Stimulated activated naive CD8-positive, alpha-beta T cell treated with anti-CD3 and anti-CD28 coated beads, Interleukin-15, amount 100 ng/mL, for 72 hours (primary cell): Measurements from ENCODE around the gene MYO7B.
A peak's percentile ranks its signal among the peaks of the same experiment; 100 is the strongest.

ENCODE experiments used
- ATAC-seq: fragments of 150-1000 bp; cut with Tn5 transposase; 2 replicates; pipeline ENCODE4 v1.10.0; 2021; ENCODE audit warnings: mild to moderate bottlenecking, moderate library complexity
- DNase-seq, 2 donors: peaks; one replicate each; pipeline ENCODE4 v3.0.0; 2021 to 2022
- H3K27ac Mint-ChIP-seq, 2 donors: one replicate each; pipeline ENCODE4 v1.8.0; 2022; ENCODE audit warnings: mild to moderate bottlenecking in 2 of 2, mixed read lengths in 2 of 2, moderate library complexity in 2 of 2
- H3K27me3 Mint-ChIP-seq: one replicate; pipeline ENCODE4 v1.8.0; 2022; ENCODE audit warnings: mixed read lengths
- H3K4me1 Mint-ChIP-seq: one replicate; pipeline ENCODE4 v1.8.0; 2022; ENCODE audit warnings: mild to moderate bottlenecking, mixed read lengths
- H3K4me3 Mint-ChIP-seq, 2 donors: one replicate each; pipeline ENCODE4 v1.8.0; 2022; ENCODE audit warnings: mild to moderate bottlenecking in 2 of 2, mixed read lengths in 2 of 2, moderate library complexity in 1 of 2
- H3K9me3 Mint-ChIP-seq, 2 donors: one replicate each; pipeline ENCODE4 v1.8.0; 2022; ENCODE audit warnings: mixed read lengths in 2 of 2

MYO7B gene

DNA sequence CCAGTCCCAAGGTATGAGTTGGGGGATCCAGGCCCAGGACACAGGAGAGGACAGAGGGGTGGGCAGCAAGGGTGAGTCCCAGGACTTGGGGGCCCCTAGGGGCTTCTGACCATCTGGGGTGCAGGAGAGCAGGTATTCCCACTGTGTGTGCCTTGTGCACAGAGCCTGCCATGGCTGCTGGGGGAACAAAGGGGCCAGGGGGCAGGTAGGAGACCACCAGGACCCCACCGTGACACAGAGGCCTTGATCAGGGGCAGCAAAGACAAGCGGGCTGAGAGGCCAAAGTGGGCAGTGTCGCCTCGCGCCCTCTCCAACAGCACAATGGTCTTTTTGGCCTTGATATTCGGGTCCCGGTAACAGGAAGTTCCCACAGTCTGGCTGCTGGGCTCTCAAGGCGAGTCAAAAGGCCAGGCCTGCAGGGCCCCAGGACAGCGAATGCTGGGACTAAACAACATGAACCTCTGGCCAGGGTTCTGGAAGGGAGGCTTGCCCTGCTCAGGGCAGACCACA lies 98.1 kb downstream of the MYO7B start:
- DNase-seq: no peak
- Mint-ChIP-seq H3K9me3 (no peaks in the 10 kb centered on the region), H3K4me3 (no peak overlapping the region), H3K27me3 (no peaks in the 10 kb centered on the region), H3K4me1 (peaks cover 60% of the 10 kb centered on the region), H3K27ac (peak overlapping the region; percentile 71 to 72)
- ATAC-seq: no peak

DNA sequence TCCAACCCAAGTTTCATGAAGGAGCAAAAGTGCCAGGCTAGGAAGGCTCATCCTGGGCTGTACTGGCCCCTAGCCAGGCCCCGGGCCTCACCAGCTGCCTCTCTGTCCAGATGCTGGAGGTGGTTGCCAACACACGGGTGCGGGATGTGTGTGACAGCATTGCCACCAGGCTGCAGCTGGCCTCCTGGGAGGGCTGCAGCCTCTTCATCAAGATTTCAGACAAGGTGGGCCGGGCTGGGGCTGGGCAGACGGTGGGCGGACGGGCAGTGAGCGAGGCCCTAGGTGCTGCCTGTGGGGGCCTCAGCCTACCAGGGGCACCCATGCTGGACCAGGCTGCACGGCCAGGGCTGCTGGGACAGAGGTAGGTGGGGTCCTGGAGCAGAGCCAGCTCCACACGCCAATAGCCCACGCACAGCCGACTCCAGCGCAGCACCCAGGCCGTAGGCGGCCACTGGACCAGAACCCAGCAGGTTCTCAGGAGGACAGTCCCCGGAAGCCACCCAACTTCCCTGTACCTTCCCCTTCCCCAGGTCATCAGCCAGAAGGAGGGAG lies 98.7 kb downstream of the MYO7B start:
- Mint-ChIP-seq H3K4me1 (peaks cover 65% of the 10 kb centered on the region), H3K9me3 (no peaks in the 10 kb centered on the region), H3K4me3 (no peak overlapping the region), H3K27me3 (no peaks in the 10 kb centered on the region), H3K27ac (peak overlapping the region in 1 of 2 donors; percentile 71)
- DNase-seq (no peak), ATAC-seq (no peak)

DNA sequence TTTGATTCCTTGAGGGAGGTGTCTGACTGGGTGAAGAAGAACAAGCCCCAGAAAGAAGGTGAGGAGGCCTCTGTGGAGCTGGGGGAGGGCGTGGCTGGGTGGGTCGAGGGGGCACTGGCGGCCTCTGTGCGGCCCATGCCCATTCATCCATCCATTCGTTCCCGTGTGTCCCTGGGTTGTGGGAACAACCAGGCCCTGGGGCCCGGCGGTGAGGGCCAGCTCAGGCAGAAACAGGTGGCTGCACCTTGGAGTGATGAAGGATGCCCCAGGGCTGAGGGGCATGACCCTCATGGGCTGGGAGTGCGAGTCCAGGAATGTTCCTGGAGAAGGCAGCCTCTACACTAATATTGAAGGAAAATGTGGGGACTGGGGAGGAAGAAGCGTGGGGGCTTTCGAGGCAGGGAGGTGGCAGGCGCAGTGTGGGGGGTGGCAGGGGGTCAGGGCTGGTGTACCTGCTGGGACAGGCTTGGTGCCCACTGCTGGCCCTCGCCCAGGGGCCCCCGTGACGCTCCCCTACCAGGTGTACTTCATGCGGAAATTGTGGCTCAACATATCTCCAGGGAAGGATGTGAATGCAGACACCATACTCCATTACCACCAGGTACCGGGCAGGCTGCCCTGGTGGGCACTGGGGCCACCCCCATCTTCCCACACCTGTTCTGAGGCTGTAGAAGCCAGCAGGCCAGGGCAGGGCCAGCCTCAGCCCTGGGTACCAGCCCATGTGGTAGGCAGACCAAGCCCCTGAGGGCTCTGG lies 99.3 kb downstream of the MYO7B start:
- DNase-seq: no peak
- Mint-ChIP-seq H3K4me3 (no peak overlapping the region), H3K27ac (no peak overlapping the region), H3K4me1 (peaks cover 72% of the 10 kb centered on the region), H3K9me3 (no peaks in the 10 kb centered on the region), H3K27me3 (no peaks in the 10 kb centered on the region)
- no peak for ATAC-seq

DNA sequence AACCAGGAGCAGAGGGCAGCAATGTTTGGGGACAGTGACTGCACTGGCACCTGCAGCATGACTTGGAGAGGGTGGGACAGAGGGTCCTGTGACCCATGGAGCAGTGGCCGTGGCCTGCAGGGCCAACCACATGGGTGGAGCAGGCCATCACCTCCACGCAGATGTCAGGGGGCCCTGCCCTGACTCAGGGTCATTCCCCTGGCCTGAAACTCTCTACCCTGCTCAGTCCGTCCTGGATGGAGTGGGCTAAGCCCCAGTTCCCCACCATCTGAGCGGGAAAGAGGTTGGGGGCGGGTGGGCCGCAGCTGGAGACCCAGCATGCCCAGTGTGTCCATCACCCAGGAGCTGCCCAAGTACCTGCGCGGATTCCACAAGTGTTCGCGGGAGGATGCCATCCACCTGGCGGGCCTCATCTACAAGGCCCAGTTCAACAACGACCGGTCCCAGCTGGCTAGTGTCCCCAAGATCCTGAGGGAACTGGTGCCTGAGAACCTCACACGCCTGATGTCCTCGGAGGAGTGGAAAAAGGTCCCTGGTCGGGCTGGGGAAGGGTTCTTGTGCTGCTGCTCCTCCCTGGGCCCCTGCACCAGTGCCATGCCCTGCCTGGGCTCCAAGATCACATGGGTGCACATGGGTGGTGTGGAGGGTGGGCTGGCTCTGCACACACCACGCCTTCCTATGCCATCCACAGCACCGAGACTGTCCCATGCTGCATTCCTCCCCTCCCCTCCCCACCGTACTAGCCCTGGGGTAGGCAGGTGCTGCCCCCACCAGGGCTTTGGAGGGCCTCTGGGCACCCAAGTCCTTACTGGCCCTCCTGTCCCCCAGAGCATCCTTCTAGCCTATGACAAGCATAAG lies 100.1 kb downstream of the MYO7B start:
- H3K4me3 Mint-ChIP-seq: no peak overlapping the region
- H3K4me1 Mint-ChIP-seq: peaks cover 80% of the 10 kb centered on the region
- DNase-seq (no peak), ATAC-seq (peak; percentile 5)
- H3K27ac Mint-ChIP-seq: no peak overlapping the region
- H3K27me3 Mint-ChIP-seq: no peaks in the 10 kb centered on the region
- no peaks in the 10 kb centered on the region for H3K9me3 Mint-ChIP-seq

DNA sequence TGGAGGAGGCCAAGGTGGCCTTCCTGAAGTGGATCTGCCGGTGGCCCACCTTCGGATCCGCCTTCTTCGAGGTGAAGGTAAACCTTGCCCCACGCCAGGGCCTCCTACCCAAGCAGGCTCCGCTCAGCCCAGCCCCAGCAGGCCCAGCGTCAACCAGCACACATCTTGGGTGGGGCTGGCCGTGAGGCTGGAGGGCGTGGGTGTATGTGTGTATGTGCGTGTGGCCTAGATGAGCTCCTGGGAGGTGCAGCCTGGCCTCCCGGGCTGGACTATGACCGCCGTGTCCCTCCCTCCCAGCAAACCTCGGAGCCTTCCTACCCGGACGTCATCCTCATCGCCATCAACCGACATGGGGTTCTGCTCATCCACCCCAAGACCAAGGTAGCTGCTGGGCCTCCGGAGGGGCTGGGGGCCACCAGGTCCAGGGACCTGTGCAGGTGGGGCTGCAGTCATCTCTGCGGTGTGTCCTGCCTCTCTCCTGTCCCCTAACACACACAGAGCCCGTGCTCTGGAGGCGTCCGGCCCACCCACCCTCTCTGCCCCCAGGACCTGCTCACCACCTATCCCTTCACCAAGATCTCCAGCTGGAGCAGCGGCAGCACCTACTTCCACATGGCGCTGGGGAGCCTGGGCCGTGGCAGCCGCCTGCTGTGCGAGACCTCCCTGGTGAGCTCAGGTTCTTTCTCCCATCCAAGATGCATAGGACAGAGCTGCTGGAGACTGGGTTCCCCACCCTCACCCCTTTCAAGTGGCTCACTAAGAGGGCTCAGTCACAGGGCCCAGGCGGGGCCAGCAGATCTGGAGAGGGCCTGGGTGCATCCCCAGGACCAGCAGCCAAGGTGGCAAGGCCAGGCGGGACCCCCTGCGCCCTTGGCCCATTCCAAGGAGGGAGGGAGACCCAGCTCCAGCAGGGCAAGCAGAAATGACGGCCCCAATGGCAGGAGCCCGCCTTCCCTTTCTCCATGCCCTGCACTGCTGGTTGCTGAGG lies 101.1 kb downstream of the MYO7B start:
- ATAC-seq: no peak
- Mint-ChIP-seq H3K4me3 (no peak overlapping the region), H3K9me3 (no peaks in the 10 kb centered on the region), H3K27ac (peak overlapping the region in 1 of 2 donors; percentile 82), H3K27me3 (no peaks in the 10 kb centered on the region), H3K4me1 (peaks cover 89% of the 10 kb centered on the region)
- DNase-seq: no peak

DNA sequence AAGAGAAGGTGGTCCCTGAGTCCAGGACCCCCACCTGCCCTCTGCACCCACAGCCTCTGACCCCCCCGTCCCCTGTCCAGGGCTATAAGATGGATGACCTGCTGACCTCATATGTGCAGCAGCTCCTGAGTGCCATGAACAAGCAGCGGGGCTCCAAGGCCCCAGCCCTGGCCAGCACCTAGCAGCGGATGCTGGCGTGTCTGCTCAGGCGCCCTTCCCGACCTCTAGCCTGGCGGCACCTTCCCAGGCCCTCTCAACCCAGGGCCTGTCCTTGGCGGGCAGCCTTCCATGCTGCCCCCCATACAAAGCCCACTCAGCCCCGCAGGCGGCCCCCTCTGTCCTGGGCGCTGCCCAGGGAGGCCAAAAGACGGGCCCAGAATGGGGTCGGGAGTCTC lies 101.8 kb downstream of the MYO7B start:
- no peak for ATAC-seq
- Mint-ChIP-seq H3K4me3 (no peak overlapping the region), H3K9me3 (no peaks in the 10 kb centered on the region), H3K27ac (no peak overlapping the region), H3K27me3 (no peaks in the 10 kb centered on the region), H3K4me1 (peaks cover 95% of the 10 kb centered on the region)
- no peak for DNase-seq

DNA sequence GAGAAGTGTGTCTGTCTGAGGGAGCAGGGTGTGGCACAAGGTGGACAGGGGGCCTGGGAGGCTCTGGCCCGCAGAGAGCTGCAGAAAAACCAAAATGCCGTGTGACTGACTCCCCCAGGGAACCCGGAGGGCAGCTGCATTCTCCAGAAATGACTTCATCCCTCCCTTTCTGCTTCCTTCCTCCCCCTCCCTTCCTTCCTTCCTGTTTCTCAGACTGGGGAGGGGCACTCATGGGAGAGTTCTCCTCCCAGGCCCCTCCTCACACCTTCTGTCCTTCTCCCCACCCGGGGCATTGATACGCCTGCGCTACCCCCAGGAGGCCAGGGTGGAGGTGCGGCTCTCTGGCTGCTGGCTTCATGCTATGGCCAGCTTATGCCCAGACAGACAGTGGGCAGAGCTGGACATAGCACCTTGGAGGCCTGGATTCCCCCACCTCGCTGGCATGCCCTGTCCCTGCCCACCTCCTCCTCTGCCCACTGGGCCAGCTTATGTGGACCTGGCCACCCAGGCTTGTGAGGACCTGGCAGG lies 102.3 kb downstream of the MYO7B start:
- ATAC-seq (no peak), DNase-seq (no peak)
- Mint-ChIP-seq H3K4me3 (peak overlapping the region in 1 of 2 donors; percentile 71), H3K4me1 (peaks cover 95% of the 10 kb centered on the region), H3K27ac (peak overlapping the region; percentile 82 to 89), H3K27me3 (no peaks in the 10 kb centered on the region), H3K9me3 (no peaks in the 10 kb centered on the region)

DNA sequence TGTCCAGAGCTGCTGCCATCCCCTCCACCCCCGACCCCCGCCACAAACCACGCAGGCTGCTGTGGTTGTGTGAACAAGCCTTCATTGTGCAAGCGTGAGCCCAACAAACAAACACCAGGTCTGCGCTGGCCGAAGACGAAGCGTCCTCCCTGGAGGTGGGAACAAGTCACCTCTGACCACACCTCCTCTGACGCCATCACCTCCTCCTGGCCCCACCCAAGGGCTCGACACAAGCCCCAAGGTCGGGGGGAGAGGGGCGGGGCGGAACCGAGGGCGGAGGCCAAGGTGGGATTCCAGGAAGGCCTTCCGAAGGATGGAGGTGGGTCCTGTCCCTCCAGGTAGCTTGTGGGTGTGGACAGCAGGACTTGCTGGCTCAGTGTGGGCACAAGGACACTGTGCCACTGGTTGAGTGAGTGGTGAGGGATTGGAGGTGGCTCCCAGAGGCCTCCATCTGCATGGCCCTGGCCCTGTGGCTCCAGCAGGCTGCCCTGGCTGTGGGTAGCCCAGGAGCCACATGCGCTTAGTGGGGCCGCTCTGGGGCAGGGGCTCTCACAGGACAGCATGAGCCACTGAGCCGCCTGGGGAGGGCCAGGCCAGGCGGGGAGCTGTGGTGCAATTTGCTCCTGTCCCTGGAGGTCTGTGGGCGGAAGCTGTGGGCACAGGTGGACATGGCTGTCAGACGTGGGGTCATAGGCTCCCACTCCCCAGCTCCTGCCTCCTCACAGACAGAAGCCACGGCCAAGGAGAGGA lies 103.1 kb downstream of the MYO7B start:
- no peak for DNase-seq
- ATAC-seq: no peak
- Mint-ChIP-seq H3K27me3 (no peaks in the 10 kb centered on the region), H3K27ac (no peak overlapping the region), H3K4me1 (peaks cover 87% of the 10 kb centered on the region), H3K4me3 (peak overlapping the region in 1 of 2 donors; percentile 71), H3K9me3 (no peaks in the 10 kb centered on the region)

DNA sequence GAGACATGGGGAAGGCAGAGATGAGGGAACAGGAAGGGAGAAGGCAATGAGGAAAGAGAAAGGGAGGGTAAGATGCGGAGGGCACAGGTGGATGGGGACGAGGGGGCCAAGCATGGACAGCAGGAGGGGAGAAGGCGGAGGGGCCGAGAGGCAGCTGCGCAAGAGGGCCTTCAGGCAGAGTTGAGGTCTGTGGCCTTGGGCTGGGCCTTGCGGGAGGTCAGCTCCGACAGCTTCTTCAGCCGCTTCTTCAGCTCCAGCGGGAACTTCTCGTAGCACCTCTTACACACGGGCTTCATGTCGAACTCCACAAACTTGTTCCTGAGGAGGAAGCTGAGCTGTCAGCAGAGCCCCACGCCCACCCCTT lies 103.6 kb downstream of the MYO7B start:
- no peaks in the 10 kb centered on the region for H3K9me3 Mint-ChIP-seq
- peak overlapping the region in 1 of 2 donors; percentile 36 for H3K4me3 Mint-ChIP-seq
- no peak for ATAC-seq
- H3K27me3 Mint-ChIP-seq: no peaks in the 10 kb centered on the region
- peaks cover 86% of the 10 kb centered on the region for H3K4me1 Mint-ChIP-seq
- H3K27ac Mint-ChIP-seq: no peak overlapping the region
- no peak for DNase-seq

DNA sequence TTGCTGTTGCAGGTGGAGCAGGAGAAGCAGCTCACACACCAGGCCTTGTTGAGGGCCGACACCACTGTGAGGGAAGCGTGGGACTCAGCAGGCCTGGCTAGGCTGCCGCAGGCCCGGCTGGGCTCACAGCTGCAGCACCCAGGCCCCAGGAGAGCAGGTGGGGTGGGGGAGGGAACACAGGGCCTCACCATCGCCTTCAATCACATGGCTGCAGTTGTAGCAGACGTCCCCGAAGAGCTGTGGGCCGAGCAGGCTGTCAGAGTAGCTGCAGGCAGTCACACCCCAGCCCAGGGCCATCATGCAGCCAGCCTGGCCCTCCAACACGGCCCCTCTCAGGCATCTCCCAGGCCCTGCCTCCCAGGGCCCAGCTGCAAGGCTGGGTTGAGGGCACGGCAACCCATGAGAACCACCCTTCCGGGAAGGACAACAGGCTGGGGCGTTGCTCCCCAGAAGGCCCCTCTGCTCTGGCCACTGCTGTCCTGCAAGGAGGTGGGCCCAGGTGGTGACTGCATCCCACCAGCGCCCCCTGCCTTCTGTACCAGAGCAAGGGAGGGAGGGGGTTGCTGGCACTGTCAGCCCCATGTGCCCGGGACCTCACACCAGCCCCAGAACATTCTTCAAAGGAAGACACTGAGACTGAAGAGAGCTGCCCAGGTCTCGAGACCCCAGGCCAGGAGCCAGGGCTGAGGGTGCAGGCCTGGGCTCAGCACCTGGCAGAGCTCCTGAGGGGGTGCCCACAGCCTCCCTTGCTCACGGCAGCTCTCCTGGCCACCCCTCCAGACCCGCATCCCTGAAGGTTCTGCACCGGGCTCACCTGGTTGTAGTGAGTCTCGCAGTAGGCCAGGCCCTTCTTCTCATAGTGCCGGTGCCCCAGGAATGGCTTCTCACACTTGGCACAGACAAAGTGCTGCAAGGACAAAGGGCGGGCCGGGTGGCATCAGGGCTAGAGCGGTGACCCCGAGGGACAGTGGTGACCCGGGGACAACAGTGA lies 104.9 kb downstream of the MYO7B start:
- ATAC-seq: peak; percentile 33
- H3K4me1 Mint-ChIP-seq: peaks cover 75% of the 10 kb centered on the region
- peak overlapping the region; percentile 50 to 93 for H3K27ac Mint-ChIP-seq
- H3K4me3 Mint-ChIP-seq: peak overlapping the region; percentile 61 to 85
- H3K27me3 Mint-ChIP-seq: no peaks in the 10 kb centered on the region
- DNase-seq: peak; percentile 38 to 51
- H3K9me3 Mint-ChIP-seq: no peaks in the 10 kb centered on the region

DNA sequence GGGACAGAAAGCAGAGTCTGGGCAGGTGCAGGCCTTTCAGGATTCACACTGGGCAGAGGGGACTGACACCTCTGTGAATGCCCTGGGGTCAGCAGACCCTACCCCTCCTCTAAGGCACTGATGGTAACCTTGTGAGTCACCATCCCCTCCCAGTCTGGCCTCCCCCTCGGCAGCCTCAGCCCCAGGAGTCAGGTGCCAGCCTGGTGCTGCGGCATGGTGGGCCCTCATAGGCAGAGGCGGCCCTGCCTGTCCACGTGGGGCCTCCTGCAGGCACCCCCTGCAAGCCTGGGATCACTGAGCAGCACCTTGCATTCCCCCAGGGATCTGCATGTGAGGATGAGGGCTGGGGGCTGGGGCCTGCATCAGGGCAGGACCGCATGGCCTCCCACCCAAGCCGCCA lies 105.7 kb downstream of the MYO7B start:
- peak overlapping the region; percentile 76 to 80 for H3K27ac Mint-ChIP-seq
- no peaks in the 10 kb centered on the region for H3K9me3 Mint-ChIP-seq
- ATAC-seq (peak; percentile 0), DNase-seq (peak in 1 of 2 donors; percentile 30)
- H3K27me3 Mint-ChIP-seq: no peaks in the 10 kb centered on the region
- peak overlapping the region; percentile 75 to 85 for H3K4me3 Mint-ChIP-seq
- peaks cover 72% of the 10 kb centered on the region for H3K4me1 Mint-ChIP-seq

DNA sequence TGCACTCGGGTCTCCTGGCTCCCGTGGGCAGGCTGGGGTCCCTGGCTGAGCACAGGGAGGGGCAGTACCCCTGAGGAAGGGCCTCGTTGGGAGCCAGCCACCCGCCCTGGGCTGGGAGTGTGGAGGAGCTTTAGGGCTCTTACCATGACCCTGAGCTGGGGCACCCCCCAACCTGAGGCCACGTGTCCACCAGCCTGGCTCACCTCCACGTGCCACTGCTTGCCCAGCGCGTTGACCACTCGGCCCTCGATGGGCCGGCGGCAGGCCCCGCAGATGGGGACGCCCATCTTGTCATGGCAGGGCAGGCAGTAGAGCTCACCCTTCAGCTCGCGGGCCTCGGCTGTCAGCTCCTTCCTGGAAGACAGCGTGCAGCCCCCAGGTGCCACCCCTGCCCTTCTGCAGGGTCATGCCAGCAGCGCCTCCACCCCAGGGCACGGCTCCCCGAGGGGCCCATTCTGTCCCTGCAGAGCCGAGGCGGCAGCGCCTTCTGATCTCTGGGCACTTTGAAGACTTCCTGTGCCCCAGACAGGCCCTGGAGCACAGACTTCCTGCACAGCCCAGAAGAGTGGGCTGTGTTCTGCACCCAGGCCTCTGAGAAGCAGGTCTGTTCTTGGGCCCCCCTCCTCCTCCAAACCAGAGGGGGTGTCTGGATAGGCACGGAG lies 106.5 kb downstream of the MYO7B start:
- no peaks in the 10 kb centered on the region for H3K9me3 Mint-ChIP-seq
- peak overlapping the region; percentile 76 to 95 for H3K27ac Mint-ChIP-seq
- DNase-seq: peak; percentile 54 to 58
- H3K4me1 Mint-ChIP-seq: peaks cover 72% of the 10 kb centered on the region
- no peaks in the 10 kb centered on the region for H3K27me3 Mint-ChIP-seq
- H3K4me3 Mint-ChIP-seq: peak overlapping the region; percentile 75 to 85
- peak; percentile 74 for ATAC-seq
